GM12872 (cell line): Measurements from ENCODE around the gene HSD3B1.

Source experiments
- TF ChIP-seq, protein P1 (sequence below): IDR thresholded peaks from 3 replicates; pipeline ENCODE4 v1.5.1; 2011; ENCODE audit warnings: low read depth, mild to moderate bottlenecking, low read length, moderate library complexity; ENCODE audit not compliant: insufficient read depth

The HSD3B1 gene

DNA sequence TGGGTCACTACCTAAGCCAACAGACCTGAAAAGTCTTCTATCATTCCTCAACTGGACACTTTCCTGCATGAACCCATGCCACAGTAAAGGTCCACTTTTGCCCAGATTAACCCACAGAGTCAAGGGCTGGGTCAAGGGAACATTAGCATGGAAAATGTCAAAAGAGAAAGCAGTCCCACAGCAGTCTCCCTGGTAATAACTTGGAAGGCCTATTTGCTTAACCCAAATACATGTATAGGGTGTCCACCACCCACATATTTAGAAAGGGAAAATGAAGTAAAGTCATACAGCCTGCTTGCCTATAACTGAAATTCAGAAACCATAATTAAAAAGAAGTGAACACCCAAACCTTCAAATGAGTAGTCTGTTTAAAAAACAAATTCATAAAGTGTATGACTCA, 16.1 kb upstream of the HSD3B1 start:
- TF ChIP-seq, protein P1, sequence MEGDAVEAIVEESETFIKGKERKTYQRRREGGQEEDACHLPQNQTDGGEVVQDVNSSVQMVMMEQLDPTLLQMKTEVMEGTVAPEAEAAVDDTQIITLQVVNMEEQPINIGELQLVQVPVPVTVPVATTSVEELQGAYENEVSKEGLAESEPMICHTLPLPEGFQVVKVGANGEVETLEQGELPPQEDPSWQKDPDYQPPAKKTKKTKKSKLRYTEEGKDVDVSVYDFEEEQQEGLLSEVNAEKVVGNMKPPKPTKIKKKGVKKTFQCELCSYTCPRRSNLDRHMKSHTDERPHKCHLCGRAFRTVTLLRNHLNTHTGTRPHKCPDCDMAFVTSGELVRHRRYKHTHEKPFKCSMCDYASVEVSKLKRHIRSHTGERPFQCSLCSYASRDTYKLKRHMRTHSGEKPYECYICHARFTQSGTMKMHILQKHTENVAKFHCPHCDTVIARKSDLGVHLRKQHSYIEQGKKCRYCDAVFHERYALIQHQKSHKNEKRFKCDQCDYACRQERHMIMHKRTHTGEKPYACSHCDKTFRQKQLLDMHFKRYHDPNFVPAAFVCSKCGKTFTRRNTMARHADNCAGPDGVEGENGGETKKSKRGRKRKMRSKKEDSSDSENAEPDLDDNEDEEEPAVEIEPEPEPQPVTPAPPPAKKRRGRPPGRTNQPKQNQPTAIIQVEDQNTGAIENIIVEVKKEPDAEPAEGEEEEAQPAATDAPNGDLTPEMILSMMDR = no peak

DNA sequence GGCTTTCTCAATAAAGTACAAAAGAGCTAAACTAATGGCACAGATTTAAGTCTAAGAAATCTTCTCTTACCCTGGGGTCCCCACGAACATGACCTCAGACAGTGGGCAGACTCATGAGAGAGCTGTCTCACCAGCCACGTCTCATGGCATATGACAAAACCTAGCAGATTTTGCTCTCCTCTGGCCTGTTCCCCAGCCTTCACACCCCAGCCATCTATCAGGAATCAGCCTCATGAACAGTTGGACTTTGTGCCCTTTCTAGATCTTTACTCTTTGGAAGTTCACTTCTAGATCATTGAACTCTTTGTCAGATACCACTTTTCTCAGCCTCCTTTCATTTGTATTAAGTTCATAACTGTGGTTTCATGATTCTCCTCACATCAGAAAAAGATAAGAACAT, 14.2 kb upstream of the HSD3B1 start:
- TF ChIP-seq, protein P1 = no peak

DNA sequence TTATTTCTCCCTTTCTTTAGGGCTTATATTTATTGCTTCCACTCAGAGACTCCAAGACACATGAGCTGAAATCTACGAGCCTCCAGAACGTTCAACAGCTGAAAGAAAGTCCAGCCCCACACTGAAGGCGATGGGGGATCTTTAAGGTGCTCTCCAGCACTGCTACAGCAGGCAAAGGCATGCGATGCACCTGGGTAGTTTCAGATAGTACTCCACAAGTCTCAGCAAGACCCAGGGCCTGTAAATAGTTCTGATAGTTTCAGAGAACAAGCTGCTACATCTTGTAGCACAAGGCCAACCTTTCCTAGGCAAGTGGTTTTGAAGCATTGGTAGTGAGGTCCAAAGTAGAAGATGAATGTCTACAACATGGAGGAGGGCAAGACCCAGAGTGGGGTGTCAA, 2.2 kb upstream of the HSD3B1 start:
- TF ChIP-seq, protein P1 = no peak

DNA sequence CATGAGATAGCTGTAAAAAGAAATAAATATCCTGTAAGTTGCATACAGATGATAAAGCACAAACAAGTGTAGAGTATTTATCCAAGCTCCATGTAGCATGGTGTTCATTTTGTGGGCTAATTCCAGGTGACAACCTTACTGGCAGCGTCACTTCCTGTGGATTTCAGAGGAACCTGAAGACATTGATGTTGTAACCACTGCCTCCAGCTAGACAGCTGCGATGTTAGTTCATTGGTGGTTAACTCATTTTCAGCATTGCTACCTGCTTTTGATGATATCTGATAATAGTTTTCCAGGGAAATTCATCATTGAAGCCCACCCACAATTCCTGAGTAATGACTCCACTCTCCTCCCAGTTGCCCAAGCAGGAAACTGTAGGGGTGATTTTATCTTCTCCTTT, 3.0 kb downstream of the HSD3B1 start:
- TF ChIP-seq, protein P1 = no peak

DNA sequence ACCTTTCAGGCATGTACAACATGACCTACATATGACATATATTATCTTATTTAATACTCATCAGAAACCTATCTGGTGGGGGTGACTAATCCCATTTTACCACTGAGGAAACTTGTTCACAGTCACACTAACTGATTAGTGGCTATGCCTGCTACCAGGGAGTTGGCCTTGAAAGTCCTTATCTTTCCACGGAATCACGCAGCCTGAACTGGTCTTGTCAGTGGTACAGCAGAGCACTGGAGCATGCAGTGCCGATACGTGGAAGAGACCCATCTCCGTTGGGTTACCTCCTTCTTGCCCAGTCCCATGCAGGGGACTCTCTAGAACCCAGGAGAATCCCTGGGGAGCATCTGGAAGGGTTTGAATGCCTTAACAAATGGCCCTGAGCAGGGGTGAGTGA, 8.2 kb downstream of the HSD3B1 start:
- TF ChIP-seq, protein P1 = no peak

DNA sequence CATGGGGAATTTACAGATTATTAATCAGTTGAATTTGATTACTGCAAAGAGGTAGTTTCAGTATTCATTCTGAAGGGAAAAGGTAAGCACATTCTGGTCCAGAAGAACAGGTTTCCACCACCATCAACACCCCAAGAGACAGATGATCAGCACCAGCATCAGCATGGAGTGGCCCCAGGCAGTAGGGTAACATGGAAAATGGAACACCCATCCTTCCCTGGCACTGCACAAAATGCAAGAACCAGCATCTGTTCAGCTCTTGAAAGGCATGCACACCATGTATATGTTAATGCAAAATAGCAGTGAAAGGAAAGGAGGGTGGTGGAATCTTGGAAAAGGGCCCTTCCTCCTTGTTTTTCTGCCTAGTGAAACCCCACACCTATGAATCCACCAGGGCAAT, 9.2 kb downstream of the HSD3B1 start:
- TF ChIP-seq, protein P1 = no peak

DNA sequence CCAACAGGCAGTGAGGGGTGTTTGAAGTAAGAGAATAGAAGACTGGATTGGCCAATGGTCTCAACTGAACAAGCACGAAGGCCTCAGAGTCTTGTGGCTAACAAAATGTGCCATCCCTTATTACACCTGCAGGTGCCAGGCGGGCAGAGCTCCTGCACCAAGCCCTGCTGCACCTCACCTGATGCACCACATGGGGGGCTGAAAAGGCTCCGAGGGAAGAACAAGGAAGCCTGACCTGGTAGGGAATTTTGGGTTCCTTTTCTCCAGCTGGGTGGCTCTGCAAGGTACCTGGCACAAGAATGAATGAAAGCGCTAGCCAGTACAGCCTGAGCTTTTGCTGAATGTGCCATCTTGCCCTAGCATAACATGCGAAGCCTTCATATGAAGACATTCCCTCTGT, 9.7 kb downstream of the HSD3B1 start:
- TF ChIP-seq, protein P1 = no peak
